IMR-90 (cell line): ENCODE data around the gene GALNT13. TPM values are rescaled to one million over a fixed set of nuclear protein-coding genes. Genes with fewer than 3 reads are reported as not detected.

Experiments used
- ATAC-seq: fragments of 200-7000 bp; cut with Tn5 transposase; 2 replicates; pipeline ENCODE4 v1.9.1; 2020; ENCODE audit warnings: low read depth, mild to moderate bottlenecking, moderate library complexity
- BruUV-seq: library from RNA; stranded (reverse); fragments of 400-500 nt; replicated peaks from 2 replicates; lab custom pipeline; 2021; lab: Mats Ljungman, UMichigan
- CTCF ChIA-PET: fragments of 300-600 bp; formaldehyde crosslinking; extraction: SDS; loops from one replicate; lab custom pipeline; 2021; ENCODE audit warnings: antibody characterized with exemption; lab: Yijun Ruan, JAX
- POLR2A ChIA-PET: fragments of 300-600 bp; sonication (Branson Sonifier 250); formaldehyde crosslinking; loops from one replicate; lab custom pipeline; 2022; ENCODE audit warnings: antibody characterized with exemption; ENCODE audit not compliant: unreplicated experiment; lab: Charles Lee
- DNase-seq: peaks from one replicate; pipeline ENCODE4 v3.0.0; 2013
- H2AFZ ChIP-seq: replicated peaks from 2 replicates; pipeline ENCODE3; 2013; ENCODE audit warnings: low read length, mild to moderate bottlenecking; ENCODE audit not compliant: poor library complexity
- H2AK5ac ChIP-seq: 2 replicates; pipeline ENCODE4 v1.6.1; 2013; ENCODE audit warnings: low read depth, low read length, inconsistent platforms
- H2AK9ac ChIP-seq: replicated peaks from 2 replicates; pipeline ENCODE3; 2013; ENCODE audit warnings: mild to moderate bottlenecking, low read depth, low read length, moderate library complexity; ENCODE audit not compliant: poor library complexity
- H2BK120ac ChIP-seq: 2 replicates; pipeline ENCODE4 v1.6.1; 2013; ENCODE audit warnings: low read depth, low read length, inconsistent platforms
- H2BK15ac ChIP-seq: 3 replicates; pipeline ENCODE4 v1.6.1; 2013; ENCODE audit warnings: low read depth, low read length, inconsistent platforms
- H2BK20ac ChIP-seq: 2 replicates; pipeline ENCODE4 v1.6.1; 2013; ENCODE audit warnings: low read depth, mild to moderate bottlenecking, inconsistent platforms, low read length, moderate library complexity
- H2BK5ac ChIP-seq: 2 replicates; pipeline ENCODE4 v1.6.1; 2013; ENCODE audit warnings: mild to moderate bottlenecking, low read depth, low read length, inconsistent platforms; ENCODE audit not compliant: poor library complexity, severe bottlenecking
- H3K14ac ChIP-seq: replicated peaks from 2 replicates; pipeline ENCODE4 v1.6.1; 2013; ENCODE audit warnings: low read depth, low read length, inconsistent platforms
- H3K18ac ChIP-seq: 2 replicates; pipeline ENCODE4 v1.6.1; 2013; ENCODE audit warnings: low read depth, low read length, control low read depth
- H3K23ac ChIP-seq: 2 replicates; pipeline ENCODE4 v1.6.1; 2013; ENCODE audit warnings: low read depth, low read length, inconsistent platforms
- H3K27ac ChIP-seq: 2 replicates; pipeline ENCODE4 v1.5.1; 2013; ENCODE audit warnings: mild to moderate bottlenecking, control low read depth, low read length; ENCODE audit not compliant: insufficient read depth
- H3K27me3 ChIP-seq: 2 replicates; pipeline ENCODE4 v1.6.1; 2013; ENCODE audit warnings: low read length; ENCODE audit not compliant: control insufficient read depth, insufficient read depth
- H3K36me3 ChIP-seq: 2 replicates; pipeline ENCODE4 v1.6.1; 2013; ENCODE audit warnings: low read length, mixed read lengths; ENCODE audit not compliant: control insufficient read depth, insufficient read depth
- H3K4ac ChIP-seq: 2 replicates; pipeline ENCODE4 v1.6.1; 2013; ENCODE audit warnings: low read depth, low read length, inconsistent platforms
- H3K4me1 ChIP-seq: 2 replicates; pipeline ENCODE4 v1.6.1; 2013; ENCODE audit warnings: low read length, mixed read lengths; ENCODE audit not compliant: control insufficient read depth, insufficient read depth
- H3K4me2 ChIP-seq: 2 replicates; pipeline ENCODE4 v1.6.1; 2013; ENCODE audit warnings: low read depth, mild to moderate bottlenecking, control low read depth, low read length, moderate library complexity
- H3K4me3 ChIP-seq: 2 replicates; pipeline ENCODE4 v1.5.1; 2013; ENCODE audit warnings: low read depth, mild to moderate bottlenecking, control low read depth, low read length, moderate library complexity; ENCODE audit not compliant: insufficient read depth
- H3K56ac ChIP-seq: 2 replicates; pipeline ENCODE4 v1.6.1; 2013; ENCODE audit warnings: low read length, inconsistent platforms; ENCODE audit not compliant: insufficient read depth; ENCODE audit errors: extremely low read depth
- H3K79me1 ChIP-seq, 2 experiments: 2 replicates each; pipeline ENCODE4 v1.6.1; 2013; ENCODE audit warnings: low read length in 2 of 2, inconsistent platforms in 1 of 2, low read depth in 1 of 2
- H3K9ac ChIP-seq: 2 replicates; pipeline ENCODE4 v1.6.1; 2013; ENCODE audit warnings: low read depth, low read length, control low read depth
- H3K9me1 ChIP-seq: 2 replicates; pipeline ENCODE4 v1.6.1; 2013; ENCODE audit warnings: low read length, inconsistent platforms; ENCODE audit not compliant: insufficient read depth
- H3K9me3 ChIP-seq: 2 replicates; pipeline ENCODE4 v1.6.1; 2013; ENCODE audit warnings: low read length; ENCODE audit not compliant: control insufficient read depth, insufficient read depth
- H4K20me1 ChIP-seq: 2 replicates; pipeline ENCODE4 v1.6.1; 2013; ENCODE audit warnings: low read length, inconsistent platforms; ENCODE audit not compliant: insufficient read depth
- H4K5ac ChIP-seq: 2 replicates; pipeline ENCODE4 v1.6.1; 2013; ENCODE audit warnings: mild to moderate bottlenecking, low read depth, low read length, control low read depth
- H4K8ac ChIP-seq, 2 experiments: 2 replicates each; pipeline ENCODE4 v1.6.1; 2013; ENCODE audit warnings: low read depth in 2 of 2, low read length in 2 of 2, control low read depth in 1 of 2, inconsistent platforms in 1 of 2
- H4K91ac ChIP-seq: 2 replicates; pipeline ENCODE4 v1.6.1; 2013; ENCODE audit warnings: low read depth, low read length, inconsistent platforms; ENCODE audit not compliant: insufficient read depth
- MAFK ChIP-seq: IDR thresholded peaks from 2 replicates; pipeline ENCODE4 v1.6.1; 2012; ENCODE audit warnings: low read depth, low read length, improper control_type of control experiment
- RCOR1 ChIP-seq: IDR thresholded peaks from 2 replicates; pipeline ENCODE4 v1.6.1; 2012; ENCODE audit warnings: mild to moderate bottlenecking, low read length, improper control_type of control experiment; ENCODE audit not compliant: insufficient replicate concordance
- WGBS, 2 experiments: methylation state at CpG; one replicate each; pipeline versions ENCODE4 v1.1.5 to v1.1.7; 2013; ENCODE audit warnings: missing lambda C conversion rate in 2 of 2; ENCODE audit not compliant: insufficient read length in 1 of 2; ENCODE audit errors: extremely low coverage in 2 of 2; 5-methylcytosine and 5-hydroxymethylcytosine counted together
- dilution Hi-C: fragments of 300-500 bp; cut with HindIII; formaldehyde crosslinking; loops from one replicate; pipeline ENCODE4 v1.14.3; 2018; ENCODE audit warnings: low sequenced_read_pairs; ENCODE audit not compliant: unreplicated experiment
- in situ Hi-C: fragments of 300-500 bp; cut with MboI; formaldehyde crosslinking; loops from 3 replicates; pipeline ENCODE4 v1.14.3; 2019; ENCODE audit warnings: low sequenced_read_pairs, inconsistent platforms, mixed read lengths
- intact Hi-C: fragments of 100-400 bp; cut with micrococcal nuclease; formaldehyde crosslinking; loops from 2 replicates; pipeline ENCODE4 v1.10.0; 2022
- polyA plus RNA-seq, 3 experiments: library from polyadenylated mRNA; depleted of rRNA; stranded (reverse); fragments of >200 nt; gene quantifications; 2 replicates each; pipeline ENCODE4 v1.2.3, GENCODE V29; 2012; ENCODE audit warnings: low replicate concordance in 1 of 3
- total RNA-seq: library from RNA; depleted of rRNA; stranded (reverse); fragments of >200 nt; gene quantifications from 2 replicates; pipeline ENCODE4 v1.2.3, GENCODE V29; 2012

GALNT13 gene
- total and polyA plus RNA-seq, 2 of the 4 experiments (the other 2 are of a cell fraction): 0.03 TPM; not detected in 1

GRCh38 chr2:154173919-154174318 is 302.2 kb downstream of the GALNT13 start:
- Histone ChIP-seq H4K5ac (no peak overlapping the region), H3K79me1 (no peaks in the 10 kb centered on the region), H4K91ac (no peak overlapping the region), H2BK15ac (no peak overlapping the region), H2BK120ac (no peak overlapping the region), H3K56ac (no peak overlapping the region), H4K8ac (no peak overlapping the region), H3K9me1 (no peaks in the 10 kb centered on the region), H3K27me3 (no peaks in the 10 kb centered on the region), H3K18ac (no peak overlapping the region), H3K9ac (no peak overlapping the region), H2AK5ac (no peak overlapping the region), H3K4me2 (no peak overlapping the region), H3K4ac (no peak overlapping the region), H3K36me3 (no peaks in the 10 kb centered on the region), H2AK9ac (no peak overlapping the region), H3K9me3 (peaks cover 5% of the 10 kb centered on the region), H2AFZ (no peak overlapping the region), H3K4me3 (no peak overlapping the region), H3K27ac (no peak overlapping the region), H3K4me1 (no peaks in the 10 kb centered on the region), H2BK20ac (no peak overlapping the region), H3K14ac (no peak overlapping the region), H2BK5ac (no peak overlapping the region), H3K23ac (no peak overlapping the region), H4K20me1 (no peaks in the 10 kb centered on the region)
- BruUV-seq: no TSS peak
- CTCF ChIA-PET: no interaction called here
- in situ Hi-C loops (no loop called here), dilution Hi-C loops (no loop called here), intact Hi-C loops (no loop called here)
- DNase-seq (no peak), ATAC-seq (no peak)
- WGBS, 2 experiments: no CpG with 5 or more reads among the region's 3 CpGs
- no peak for TF ChIP-seq RCOR1
- peak; percentile 70 for TF ChIP-seq MAFK
- POLR2A ChIA-PET: no interaction called here
